ENCODE data around the gene GRB10.

- TF ChIP-seq, protein P1, sequence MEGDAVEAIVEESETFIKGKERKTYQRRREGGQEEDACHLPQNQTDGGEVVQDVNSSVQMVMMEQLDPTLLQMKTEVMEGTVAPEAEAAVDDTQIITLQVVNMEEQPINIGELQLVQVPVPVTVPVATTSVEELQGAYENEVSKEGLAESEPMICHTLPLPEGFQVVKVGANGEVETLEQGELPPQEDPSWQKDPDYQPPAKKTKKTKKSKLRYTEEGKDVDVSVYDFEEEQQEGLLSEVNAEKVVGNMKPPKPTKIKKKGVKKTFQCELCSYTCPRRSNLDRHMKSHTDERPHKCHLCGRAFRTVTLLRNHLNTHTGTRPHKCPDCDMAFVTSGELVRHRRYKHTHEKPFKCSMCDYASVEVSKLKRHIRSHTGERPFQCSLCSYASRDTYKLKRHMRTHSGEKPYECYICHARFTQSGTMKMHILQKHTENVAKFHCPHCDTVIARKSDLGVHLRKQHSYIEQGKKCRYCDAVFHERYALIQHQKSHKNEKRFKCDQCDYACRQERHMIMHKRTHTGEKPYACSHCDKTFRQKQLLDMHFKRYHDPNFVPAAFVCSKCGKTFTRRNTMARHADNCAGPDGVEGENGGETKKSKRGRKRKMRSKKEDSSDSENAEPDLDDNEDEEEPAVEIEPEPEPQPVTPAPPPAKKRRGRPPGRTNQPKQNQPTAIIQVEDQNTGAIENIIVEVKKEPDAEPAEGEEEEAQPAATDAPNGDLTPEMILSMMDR (IDR thresholded peaks at IDR 0.05) = no peak
- TF ChIP-seq ZFX (IDR thresholded peaks at IDR 0.05; ENCODE audit: borderline replicate concordance) = no peak
Measured at GRCh38 chr7:50580057-50580456, 202.6 kb downstream of the GRB10 start.
